CD4-positive, alpha-beta T cell (primary cell): ENCODE data around the gene POU2F1. TPM values are rescaled to one million over a fixed set of nuclear protein-coding genes. Genes with fewer than 3 reads are reported as not detected.

Source experiments
- ATAC-seq: fragments of 200-7000 bp; cut with Tn5 transposase; one replicate; pipeline ENCODE4 v1.10.0; 2022; ENCODE audit warnings: mild to moderate bottlenecking; ENCODE audit not compliant: poor library complexity
- CTCF ChIA-PET: fragments of 350-600 bp; sonication (Branson Sonifier 250); formaldehyde crosslinking; loops from one replicate; lab custom pipeline; 2021; ENCODE audit warnings: antibody characterized with exemption, inconsistent platforms; lab: Charles Lee
- POLR2A ChIA-PET: fragments of 350-600 bp; sonication (Branson Sonifier 250); formaldehyde crosslinking; loops from one replicate; lab custom pipeline; 2021; ENCODE audit warnings: antibody characterized with exemption, inconsistent platforms; lab: Charles Lee
- DNase-seq, 14 experiments: peaks; one replicate each; pipeline ENCODE4 v3.0.0-alpha.2; 2013 to 2020; ENCODE audit warnings: mixed read lengths in 2 of 14
- H3K27ac ChIP-seq, 2 donors: one replicate each; pipeline versions ENCODE4 v1.5.1 to v1.7.0; 2013; ENCODE audit warnings: low read length in 2 of 2, low read depth in 1 of 2, mild to moderate bottlenecking in 1 of 2
- H3K27me3 ChIP-seq, 2 experiments: 1 replicate in 1 of 2; 2 replicates in 1 of 2; pipeline versions ENCODE4 v1.6.1 to v1.7.0; 2013; ENCODE audit warnings: low read length in 2 of 2, control low read depth in 1 of 2, mild to moderate bottlenecking in 1 of 2, moderate library complexity in 1 of 2; ENCODE audit not compliant: insufficient read depth in 2 of 2, control insufficient read depth in 1 of 2
- H3K36me3 ChIP-seq: one replicate; pipeline ENCODE4 v1.6.1; 2013; ENCODE audit warnings: low read length, control low read depth; ENCODE audit not compliant: insufficient read depth
- H3K4me1 ChIP-seq: one replicate; pipeline ENCODE4 v1.6.1; 2013; ENCODE audit warnings: low read length, control low read depth; ENCODE audit not compliant: insufficient read depth
- H3K4me3 ChIP-seq: one replicate; pipeline ENCODE4 v1.5.1; 2013; ENCODE audit warnings: mild to moderate bottlenecking, low read length, moderate library complexity
- H3K9me3 ChIP-seq, 2 experiments: 1 replicate in 1 of 2; 2 replicates in 1 of 2; pipeline versions ENCODE4 v1.6.1 to v1.7.0; 2013; ENCODE audit warnings: low read length in 2 of 2, mild to moderate bottlenecking in 2 of 2, control low read depth in 1 of 2, moderate library complexity in 1 of 2; ENCODE audit not compliant: control insufficient read depth in 1 of 2, insufficient read depth in 1 of 2
- H3K27ac Mint-ChIP-seq: one replicate; pipeline ENCODE4 v1.8.0; 2020; ENCODE audit warnings: mixed read lengths
- H3K27me3 Mint-ChIP-seq: one replicate; pipeline ENCODE4 v1.8.0; 2021; ENCODE audit warnings: mixed read lengths
- H3K36me3 Mint-ChIP-seq: one replicate; pipeline ENCODE4 v1.8.0; 2021; ENCODE audit warnings: low read depth, mixed read lengths
- H3K4me1 Mint-ChIP-seq: one replicate; pipeline ENCODE4 v1.8.0; 2021; ENCODE audit warnings: low read depth, mixed read lengths
- H3K4me3 Mint-ChIP-seq: one replicate; pipeline ENCODE4 v1.8.0; 2020; ENCODE audit warnings: mild to moderate bottlenecking, mixed read lengths
- H3K9me3 Mint-ChIP-seq: one replicate; pipeline ENCODE4 v1.8.0; 2020; ENCODE audit warnings: mixed read lengths
- CTCF ChIP-seq: fragments of 200-600 bp; IDR thresholded peaks from one replicate; pipeline ENCODE4 v1.8.0; 2022; ENCODE audit warnings: antibody characterized with exemption, mild to moderate bottlenecking
- intact Hi-C, 2 experiments: fragments of 100-400 bp; cut with DNase I in 1 of 2; cut with micrococcal nuclease in 1 of 2; formaldehyde crosslinking; loops; one replicate each; pipeline versions ENCODE4 v1.15.1 to v1.9.0; 2023 to 2025; cut with DNase I, micrococcal nuclease
- total RNA-seq, 174 experiments: library from RNA in 2 of 174; stranded (reverse) in 2 of 174; gene quantifications; one replicate each; pipeline ENCODE4 v1.2.3 and lab custom pipeline; 2021 to 2026

The POU2F1 gene
- total RNA-seq, 2 experiments from 2014 or later: 27.0 to 28.6 TPM

GRCh38 chr1:167231873-167232450 is 11.3 kb downstream of the POU2F1 start:
- POLR2A ChIA-PET: interaction anchor here (1.3 to 2.1 kb wide), 5 partner anchors 9 to 36 kb away, joined by 3 to 16 read pairs (median 7); partner anchors contain the start of gene POU2F1

GRCh38 chr1:167232801-167233200 is 12.1 kb downstream of the POU2F1 start:
- Histone ChIP-seq H3K27me3 (no peaks in the 10 kb centered on the region), H3K4me3 (no peak overlapping the region), H3K36me3 (no peaks in the 10 kb centered on the region), H3K9me3 (no peaks in the 10 kb centered on the region), H3K27ac (no peak overlapping the region), H3K4me1 (peaks cover 4% of the 10 kb centered on the region)
- no peak overlapping the region for H3K4me3 Mint-ChIP-seq
- DNase-seq: no peak
- ChIA-PET POLR2A (interaction anchor here (1.3 to 1.9 kb wide), 4 partner anchors 10 to 35 kb away, joined by 3 to 14 read pairs (median 6); partner anchors contain the start of gene POU2F1), CTCF (interaction anchor here (1.2 to 2.7 kb wide), 3 partner anchors 9 to 142 kb away, joined by 4 to 15 read pairs (median 4); partner anchors contain the start of genes GPA33 and POU2F1)
- no peak for ATAC-seq
- H3K27me3 Mint-ChIP-seq: no peaks in the 10 kb centered on the region
- no peak for TF ChIP-seq CTCF
- intact Hi-C loops: no loop called here
- H3K36me3 Mint-ChIP-seq: no peaks in the 10 kb centered on the region
- H3K4me1 Mint-ChIP-seq: peaks cover 62% of the 10 kb centered on the region
- no peak overlapping the region for H3K27ac Mint-ChIP-seq
- H3K9me3 Mint-ChIP-seq: no peaks in the 10 kb centered on the region

More at GRCh38 chr1:167231873-167232450, 11.3 kb downstream of the POU2F1 start:
- Mint-ChIP-seq H3K27me3 (no peaks in the 10 kb centered on the region), H3K27ac (no peak overlapping the region), H3K36me3 (no peaks in the 10 kb centered on the region), H3K4me3 (no peak overlapping the region), H3K4me1 (peaks cover 65% of the 10 kb centered on the region), H3K9me3 (no peaks in the 10 kb centered on the region)
- no peaks in the 10 kb centered on the region for H3K36me3 ChIP-seq
- no peaks in the 10 kb centered on the region for H3K27me3 ChIP-seq
- no peaks in the 10 kb centered on the region for H3K9me3 ChIP-seq
- no peak for TF ChIP-seq CTCF
- CTCF ChIA-PET: interaction anchor here (1.2 to 2.7 kb wide), 4 partner anchors 11 to 142 kb away, joined by 3 to 15 read pairs (median 4); partner anchors contain the start of genes GPA33 and POU2F1
- no peak overlapping the region for H3K4me3 ChIP-seq
- H3K4me1 ChIP-seq: peaks cover 4% of the 10 kb centered on the region
- no peak for DNase-seq
- H3K27ac ChIP-seq: no peak overlapping the region
- ATAC-seq: no peak
- intact Hi-C loops: no loop called here

GRCh38 chr1:167233373-167233772 is 12.7 kb downstream of the POU2F1 start:
- Histone ChIP-seq H3K4me1 (peaks cover 4% of the 10 kb centered on the region), H3K4me3 (no peak overlapping the region), H3K27me3 (no peaks in the 10 kb centered on the region), H3K27ac (no peak overlapping the region), H3K9me3 (no peaks in the 10 kb centered on the region), H3K36me3 (no peaks in the 10 kb centered on the region)
- ChIA-PET POLR2A (interaction anchor here (1.6 to 1.9 kb wide), 3 partner anchors 11 to 14 kb away, joined by 5 to 14 read pairs (median 7); partner anchors contain the start of gene POU2F1), CTCF (interaction anchor here (1.2 to 2.7 kb wide), 3 partner anchors 10 to 143 kb away, joined by 4 to 15 read pairs (median 4); partner anchors contain the start of genes GPA33 and POU2F1)
- Mint-ChIP-seq H3K4me3 (no peak overlapping the region), H3K27me3 (no peaks in the 10 kb centered on the region), H3K9me3 (no peaks in the 10 kb centered on the region), H3K27ac (no peak overlapping the region), H3K36me3 (no peaks in the 10 kb centered on the region), H3K4me1 (peaks cover 56% of the 10 kb centered on the region)
- intact Hi-C loops: no loop called here
- no peak for TF ChIP-seq CTCF
- no peak for DNase-seq
- no peak for ATAC-seq
